Lower leg skin (tissue), 4 donors: ENCODE results near the gene STH. TPM values are rescaled to one million over a fixed set of nuclear protein-coding genes. Genes with fewer than 3 reads are reported as not detected.

Experiments
- DNase-seq, 2 donors: peaks; one replicate each; pipeline ENCODE4 v3.0.0-alpha.2; 2019; ENCODE audit warnings: low spot score in 2 of 2
- H3K4me3 ChIP-seq: fragments of 200-600 bp; sonication (generic); 2 replicates; pipeline ENCODE4 v1.5.1; 2017; ENCODE audit warnings: mild to moderate bottlenecking, low read depth; ENCODE audit not compliant: poor library complexity, severe bottlenecking
- POLR2A ChIP-seq, 2 donors: fragments of 450-650 bp; IDR thresholded peaks; one replicate each; pipeline ENCODE4 v1.6.1; 2016 to 2017; ENCODE audit warnings: antibody characterized with exemption in 2 of 2, mild to moderate bottlenecking in 1 of 2, moderate library complexity in 1 of 2
- WGBS, 2 donors: methylation state at CpG; one replicate each; pipeline ENCODE4 v1.1.5; 2018; 5-methylcytosine and 5-hydroxymethylcytosine counted together
- intact Hi-C: fragments of 100-400 bp; cut with DNase I; formaldehyde crosslinking; loops from one replicate; pipeline ENCODE4 v1.15.0; 2023; ENCODE audit warnings: low total_unique reads
- total RNA-seq, 4 donors: library from RNA; depleted of rRNA; stranded (reverse); fragments of >200 nt; gene quantifications; one replicate each; pipeline ENCODE4 v1.1.0, GENCODE V29; 2016
- TF ChIP-seq, protein P1 (sequence below), 3 donors: fragments of 450-650 bp; IDR thresholded peaks; one replicate each; pipeline ENCODE4 v1.5.1; 2016; ENCODE audit warnings: antibody characterized with exemption in 3 of 3, mild to moderate bottlenecking in 3 of 3, moderate library complexity in 2 of 3

STH gene
- total RNA-seq, 4 donors from 2014 or later, result not detected

DNA sequence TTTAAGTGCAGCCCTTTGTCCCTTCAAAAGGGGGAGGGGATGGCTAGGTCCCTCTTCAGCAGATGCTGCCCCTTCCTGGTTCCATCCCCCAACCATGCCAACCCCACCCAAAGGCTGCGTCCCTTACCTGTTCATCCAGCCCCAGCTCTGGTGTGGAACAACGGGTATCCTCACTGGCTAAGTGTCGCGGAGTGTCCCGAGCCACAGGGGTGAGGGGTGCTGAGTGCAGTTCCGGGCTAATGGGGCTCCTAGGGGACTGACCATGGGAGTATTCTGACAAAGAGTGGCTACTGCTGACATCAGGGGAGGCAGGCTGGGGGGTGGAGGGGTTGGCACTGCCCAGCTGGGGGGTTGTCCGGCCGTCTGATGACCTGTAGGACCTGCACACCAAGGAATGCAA, 32.9 kb downstream of the STH start:
- DNase-seq, result no peak
- 90 to 94% methylated on average over 8 of the region's 8 CpGs for WGBS, 2 donors
- intact Hi-C loops, result loop anchor here (10.0 kb wide), 1 partner anchor 173 kb away; no protein-coding TSS in a partner anchor
- no peak overlapping the region for H3K4me3 ChIP-seq
- TF ChIP-seq, protein P1, sequence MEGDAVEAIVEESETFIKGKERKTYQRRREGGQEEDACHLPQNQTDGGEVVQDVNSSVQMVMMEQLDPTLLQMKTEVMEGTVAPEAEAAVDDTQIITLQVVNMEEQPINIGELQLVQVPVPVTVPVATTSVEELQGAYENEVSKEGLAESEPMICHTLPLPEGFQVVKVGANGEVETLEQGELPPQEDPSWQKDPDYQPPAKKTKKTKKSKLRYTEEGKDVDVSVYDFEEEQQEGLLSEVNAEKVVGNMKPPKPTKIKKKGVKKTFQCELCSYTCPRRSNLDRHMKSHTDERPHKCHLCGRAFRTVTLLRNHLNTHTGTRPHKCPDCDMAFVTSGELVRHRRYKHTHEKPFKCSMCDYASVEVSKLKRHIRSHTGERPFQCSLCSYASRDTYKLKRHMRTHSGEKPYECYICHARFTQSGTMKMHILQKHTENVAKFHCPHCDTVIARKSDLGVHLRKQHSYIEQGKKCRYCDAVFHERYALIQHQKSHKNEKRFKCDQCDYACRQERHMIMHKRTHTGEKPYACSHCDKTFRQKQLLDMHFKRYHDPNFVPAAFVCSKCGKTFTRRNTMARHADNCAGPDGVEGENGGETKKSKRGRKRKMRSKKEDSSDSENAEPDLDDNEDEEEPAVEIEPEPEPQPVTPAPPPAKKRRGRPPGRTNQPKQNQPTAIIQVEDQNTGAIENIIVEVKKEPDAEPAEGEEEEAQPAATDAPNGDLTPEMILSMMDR (IDR thresholded peaks at IDR 0.05), result no peak
- TF ChIP-seq POLR2A (IDR thresholded peaks at IDR 0.05), result no peak

DNA sequence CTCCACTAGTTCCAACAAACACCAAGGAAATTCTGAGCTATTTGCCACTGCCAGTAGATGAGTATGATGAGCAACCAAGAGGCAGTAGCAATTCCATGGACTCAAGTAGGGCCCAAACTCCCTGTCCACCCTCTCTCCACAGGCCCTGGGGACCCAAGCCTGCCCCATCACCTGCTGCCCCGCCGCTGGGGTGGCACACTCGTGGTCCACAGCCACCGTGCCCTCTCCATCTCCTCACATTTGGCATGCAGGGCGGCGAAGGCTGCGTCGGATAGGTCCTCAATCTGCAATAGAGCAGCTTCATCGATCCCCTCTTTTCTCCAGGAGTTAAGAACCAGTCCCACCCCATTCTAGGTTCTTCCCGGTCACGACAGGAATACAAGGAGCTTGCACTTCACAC, 33.9 kb downstream of the STH start:
- H3K4me3 ChIP-seq, result no peak overlapping the region
- no peak for DNase-seq
- intact Hi-C loops, result loop anchor here (10.0 kb wide), 1 partner anchor 172 kb away; no protein-coding TSS in a partner anchor
- WGBS, 2 donors, result 92 to 95% methylated on average over 11 of the region's 11 CpGs
- TF ChIP-seq, protein P1 (IDR thresholded peaks at IDR 0.05), result no peak
- TF ChIP-seq POLR2A (IDR thresholded peaks at IDR 0.05), result no peak

DNA sequence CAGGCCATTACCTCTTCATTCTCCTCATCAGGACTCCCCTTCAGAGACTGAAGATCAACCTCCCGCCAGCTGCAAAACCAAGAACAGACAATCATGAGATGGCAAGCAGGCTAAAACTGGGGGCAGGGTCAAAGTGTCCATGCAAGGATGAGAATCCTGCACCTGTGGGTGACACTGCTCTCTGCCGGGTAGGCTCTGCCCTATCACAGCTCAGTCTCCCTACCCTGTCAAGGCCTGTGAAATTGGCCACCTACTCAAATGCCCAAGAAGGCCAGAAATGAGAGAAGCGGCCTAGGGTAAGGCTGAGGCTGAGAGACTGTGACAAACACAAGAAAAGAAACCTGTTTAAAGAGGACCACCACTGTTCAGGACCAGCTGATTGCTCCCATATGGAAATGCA, 34.3 kb downstream of the STH start:
- no peak for DNase-seq
- no peak overlapping the region for H3K4me3 ChIP-seq
- TF ChIP-seq, protein P1 (IDR thresholded peaks at IDR 0.05), result no peak
- TF ChIP-seq POLR2A (IDR thresholded peaks at IDR 0.05), result no peak
- WGBS, 2 donors, result 90 to 93% methylated on average over 3 of the region's 3 CpGs
- intact Hi-C loops, result loop anchor here (10.0 kb wide), 1 partner anchor 171 kb away; no protein-coding TSS in a partner anchor

DNA sequence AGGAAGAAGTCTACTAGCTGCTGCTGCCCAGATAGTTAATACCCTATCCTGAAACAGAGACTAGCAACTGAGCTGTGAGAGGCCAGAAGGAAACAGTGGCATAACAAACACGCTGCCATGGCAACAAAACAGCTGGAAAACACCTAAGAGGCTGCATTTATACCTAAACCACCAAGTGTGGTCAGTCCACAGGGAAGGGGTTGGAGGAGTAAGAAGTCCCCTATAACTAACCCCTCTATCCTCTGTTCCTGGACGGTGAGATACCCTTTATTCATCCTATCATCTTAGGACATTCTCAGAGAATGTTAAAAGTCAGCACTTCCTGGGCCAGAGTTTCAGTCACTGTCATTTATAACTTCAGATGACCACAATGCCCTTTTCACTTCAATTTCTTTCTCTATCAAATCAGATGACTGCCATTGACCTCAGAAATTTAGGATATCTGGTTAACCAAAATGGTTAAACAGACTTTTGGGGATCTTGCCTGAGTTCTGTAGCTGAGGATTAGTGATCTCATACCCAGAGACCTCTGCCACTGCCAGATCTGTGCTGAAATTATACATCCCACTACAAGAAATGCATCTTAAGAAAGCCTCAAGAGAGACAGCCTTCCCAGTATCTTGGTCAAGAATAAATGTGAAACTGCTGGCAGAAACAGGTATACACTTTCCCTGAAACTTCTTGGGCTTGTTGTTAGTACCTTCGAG, 36.2 kb downstream of the STH start:
- no peak overlapping the region for H3K4me3 ChIP-seq
- WGBS, 2 donors, result 76 to 83% methylated on average over 3 of the region's 3 CpGs
- intact Hi-C loops, result loop anchor here (10.0 kb wide), 1 partner anchor 170 kb away; no protein-coding TSS in a partner anchor
- no peak for DNase-seq
- TF ChIP-seq POLR2A (IDR thresholded peaks at IDR 0.05), result no peak
- TF ChIP-seq, protein P1 (IDR thresholded peaks at IDR 0.05), result no peak

DNA sequence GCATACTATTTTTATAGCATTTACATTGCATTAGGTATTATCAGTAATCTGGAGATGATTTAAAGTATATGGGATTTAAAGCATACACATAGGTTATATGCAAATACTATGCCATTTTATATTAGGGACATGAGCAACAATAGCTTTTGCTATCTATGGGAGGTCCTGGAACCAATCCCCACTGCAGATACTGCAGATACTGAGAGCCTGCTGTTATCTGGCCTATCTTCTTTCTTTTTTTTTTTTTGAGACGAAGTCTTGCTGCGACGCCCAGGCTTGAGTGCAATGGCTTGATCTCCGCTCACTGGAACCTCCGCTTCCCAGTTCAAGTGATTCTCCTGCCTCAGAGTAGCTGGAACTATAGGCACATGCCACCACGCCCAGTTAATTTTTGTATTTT, 37.4 kb downstream of the STH start:
- TF ChIP-seq, protein P1 (IDR thresholded peaks at IDR 0.05), result no peak
- TF ChIP-seq POLR2A (IDR thresholded peaks at IDR 0.05), result no peak
- 89 to 90% methylated on average over 6 of the region's 6 CpGs for WGBS, 2 donors
- intact Hi-C loops, result loop anchor here (10.0 kb wide), 1 partner anchor 168 kb away; no protein-coding TSS in a partner anchor
- H3K4me3 ChIP-seq, result no peak overlapping the region
- DNase-seq, result no peak
